ENCODE measurements around the gene COL19A1.
"Not testable (repeated sequence)": the region's sequence is repeated elsewhere in the genome, so short reads cannot be mapped to it uniquely, and the experiment has no call there.

COL19A1 gene

DNA sequence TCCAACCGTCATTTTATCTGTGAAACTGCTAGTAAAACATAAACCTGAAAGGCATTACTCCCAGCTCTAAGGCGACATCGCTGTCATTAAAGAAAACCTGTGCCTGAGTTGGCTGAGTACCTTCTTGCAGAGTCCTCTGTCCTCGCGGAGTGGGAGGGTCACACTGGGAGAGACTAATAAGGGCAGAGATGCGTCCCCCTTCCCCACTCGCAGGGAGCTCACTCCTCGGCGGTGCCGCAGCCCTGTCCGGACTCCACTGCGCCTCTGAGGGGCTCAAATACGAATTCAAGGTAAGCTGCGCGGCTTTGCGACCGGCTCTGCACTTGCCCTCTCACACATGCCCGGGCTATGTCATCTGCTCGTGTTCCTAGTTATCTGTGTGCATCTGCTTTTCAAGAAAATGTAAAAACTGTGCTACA is at the start of gene COL19A1:
Gene COL19A1, plus strand, starts transcription at position 206 of the 419 bp plus-strand sequence. CDS start 13,012 bp downstream, outside the sequence.
- no peak for DNase-seq

DNA sequence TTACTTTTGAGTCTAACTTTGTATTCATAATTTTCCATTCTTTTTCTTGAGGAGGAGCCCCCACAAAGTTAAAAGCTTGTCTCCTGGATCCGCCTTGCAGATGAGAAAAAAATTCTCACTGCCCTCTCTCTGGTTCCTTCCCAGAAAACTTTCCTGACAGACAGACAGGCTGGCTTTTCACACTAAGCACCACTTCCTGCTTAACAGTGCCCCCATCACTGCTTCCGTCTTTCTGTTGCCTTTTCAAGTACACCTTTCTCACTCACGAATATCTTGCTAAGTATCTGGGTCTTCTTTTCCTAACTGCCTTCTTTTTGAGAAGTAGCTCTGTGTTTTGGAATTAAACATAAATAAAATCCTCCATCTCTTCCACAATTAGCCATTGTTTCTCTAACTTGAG is 49.8 kb upstream of the COL19A1 start:
- DNase-seq, result no peak

GRCh38 chr6:69817358-69817757 is 49.0 kb upstream of the COL19A1 start:
- DNase-seq, result no peak

- DNase-seq, result no peak
Observed at GRCh38 chr6:69818223-69818930, 48.0 kb upstream of the COL19A1 start.

- no peak for DNase-seq
Observed at GRCh38 chr6:69819138-69819537, 47.2 kb upstream of the COL19A1 start.

DNA sequence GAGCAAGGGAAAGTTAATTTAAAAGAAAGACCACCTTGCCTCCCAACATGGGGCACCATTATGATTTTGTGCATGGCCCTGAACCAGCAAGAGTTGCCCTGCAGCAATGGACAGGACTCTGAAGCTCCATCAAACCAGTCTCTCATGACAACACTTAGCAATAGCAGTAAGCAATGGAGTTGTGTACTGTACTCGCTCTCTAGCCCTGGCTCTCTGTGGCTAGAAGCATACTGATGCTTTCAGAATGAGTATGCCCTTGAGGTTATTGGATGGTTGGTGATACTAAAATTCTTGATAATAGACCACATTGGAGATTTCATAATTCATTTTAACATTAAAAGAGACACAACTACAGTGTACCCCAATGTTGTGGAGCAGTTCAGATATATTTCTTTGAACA is 46.3 kb upstream of the COL19A1 start:
- no peak for DNase-seq

DNA sequence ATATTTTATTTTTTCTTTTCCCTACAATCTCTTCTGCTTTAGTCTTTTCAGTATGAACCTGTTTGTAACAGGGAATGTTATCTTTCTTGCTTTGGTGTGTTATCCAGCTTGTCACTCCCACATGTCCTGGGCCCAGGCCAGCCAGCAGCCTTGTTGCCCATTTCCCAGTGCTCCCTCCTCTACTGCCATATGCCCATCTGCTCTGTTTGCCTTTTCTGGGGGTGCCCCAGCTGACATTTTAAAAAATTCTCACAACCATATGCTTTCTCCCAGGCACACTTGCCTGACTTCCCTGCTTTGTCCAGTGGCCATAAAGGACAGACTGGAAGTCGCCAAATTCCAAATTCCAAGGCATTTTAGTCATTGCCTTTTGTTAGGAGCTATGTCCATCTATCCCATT is 45.9 kb upstream of the COL19A1 start:
- DNase-seq, result no peak

DNA sequence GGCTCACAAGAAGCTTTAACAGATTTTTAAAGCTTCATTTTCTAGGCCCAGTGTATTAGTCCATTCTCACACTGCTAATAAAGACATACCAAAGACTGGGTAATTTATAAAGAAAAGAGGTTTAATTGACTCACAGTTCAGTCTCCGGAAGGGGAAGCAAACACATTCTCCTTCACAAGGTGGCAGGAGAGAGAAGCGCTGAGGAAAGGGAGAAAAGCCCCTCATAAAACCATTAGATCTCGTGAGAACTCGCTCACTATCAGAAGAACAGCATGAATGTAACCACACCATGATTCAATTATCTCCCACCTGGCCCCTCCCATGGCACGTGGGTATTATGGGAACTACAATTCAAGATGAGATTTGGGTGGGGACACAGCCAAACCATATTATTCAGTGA is 42.0 kb upstream of the COL19A1 start:
- DNase-seq, result not testable (repeated sequence)

- DNase-seq, result no peak
Observed at GRCh38 chr6:69825904-69826303, 40.5 kb upstream of the COL19A1 start.

GRCh38 chr6:69827276-69827893 is 39.0 kb upstream of the COL19A1 start:
- DNase-seq, result no peak

DNA sequence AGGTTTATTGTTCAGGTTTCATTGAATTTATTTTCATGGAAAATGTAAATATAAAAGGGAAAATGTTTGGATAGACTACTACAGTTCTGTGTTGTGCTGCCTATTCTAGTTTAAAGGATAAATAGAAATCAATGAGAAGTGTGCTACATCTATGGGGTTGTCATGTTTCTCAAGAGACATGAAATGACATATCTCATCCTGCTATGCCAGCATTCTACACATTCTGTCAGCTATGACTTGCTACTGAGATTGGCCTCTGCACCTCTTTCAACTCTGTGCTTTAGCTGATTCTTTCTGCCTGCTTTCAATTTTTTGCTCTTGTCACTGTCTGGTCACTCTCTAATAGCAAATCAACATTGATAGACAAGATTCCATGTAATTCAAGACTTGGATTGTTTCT is 33.8 kb upstream of the COL19A1 start:
- no peak for DNase-seq

DNA sequence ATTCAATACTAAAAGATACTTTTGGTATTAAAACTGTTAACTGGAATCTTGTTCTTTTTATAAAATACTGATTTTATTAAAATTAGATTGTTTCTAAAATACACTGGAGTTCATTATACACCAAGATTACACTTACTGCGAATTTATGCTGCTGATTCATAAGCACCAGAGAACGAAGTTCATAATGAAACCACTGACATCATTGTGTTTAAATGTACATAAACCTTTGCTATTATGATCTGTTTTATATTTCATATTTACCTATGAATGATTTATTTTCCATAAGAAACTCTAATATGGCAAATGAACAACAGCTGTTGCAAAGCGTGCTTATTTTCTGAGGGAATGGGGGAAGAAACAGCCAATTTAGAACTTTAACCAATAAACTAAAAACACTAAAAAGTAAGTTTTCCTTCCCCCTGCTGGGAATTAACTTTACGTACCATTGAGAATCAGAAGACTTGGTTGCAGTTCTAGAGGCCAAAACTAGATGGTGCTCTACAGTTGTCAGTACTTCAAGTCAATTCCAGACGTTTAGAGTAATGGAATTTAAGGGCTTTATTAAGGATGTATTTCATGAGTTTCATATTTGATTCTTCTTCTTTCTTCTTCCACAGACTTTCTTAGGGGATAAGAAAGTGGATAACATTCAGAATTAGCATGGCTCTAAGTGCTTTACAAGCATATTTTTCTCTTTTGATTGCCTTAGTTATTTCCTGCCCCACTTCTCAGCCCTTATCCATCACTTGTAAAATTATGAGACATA is 30.8 kb upstream of the COL19A1 start:
- DNase-seq, result peak; percentile 4

GRCh38 chr6:69841862-69842261 is 24.5 kb upstream of the COL19A1 start:
- no peak for DNase-seq

- no peak for DNase-seq
Observed at GRCh38 chr6:69843189-69843588, 23.2 kb upstream of the COL19A1 start.

- no peak for DNase-seq
Observed at GRCh38 chr6:69846312-69846711, 20.0 kb upstream of the COL19A1 start.

GRCh38 chr6:69846770-69847491 is 19.4 kb upstream of the COL19A1 start:
- no peak for DNase-seq

GRCh38 chr6:69847492-69847788 is 18.9 kb upstream of the COL19A1 start:
- DNase-seq, result no peak

- no peak for DNase-seq
Observed at GRCh38 chr6:69848552-69848951, 17.8 kb upstream of the COL19A1 start.

DNA sequence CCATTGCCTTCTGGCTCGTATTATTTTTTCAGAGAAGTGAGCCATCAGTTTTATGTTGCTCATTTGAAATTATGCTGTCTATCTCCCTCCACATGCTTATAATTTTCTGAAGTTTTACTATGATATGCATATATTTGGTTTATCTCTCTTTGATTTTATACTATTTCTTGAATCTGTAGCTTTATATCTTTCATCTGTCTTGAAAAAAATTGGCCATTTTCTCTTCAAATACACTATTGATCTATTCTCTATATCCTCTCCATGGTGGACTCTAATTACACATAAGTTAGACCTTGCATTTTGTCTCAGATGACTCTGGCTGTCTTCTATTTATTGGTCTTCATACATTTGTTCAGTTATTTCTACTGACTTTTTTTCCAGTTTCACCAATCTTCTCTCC is 13.7 kb upstream of the COL19A1 start:
- no peak for DNase-seq

DNA sequence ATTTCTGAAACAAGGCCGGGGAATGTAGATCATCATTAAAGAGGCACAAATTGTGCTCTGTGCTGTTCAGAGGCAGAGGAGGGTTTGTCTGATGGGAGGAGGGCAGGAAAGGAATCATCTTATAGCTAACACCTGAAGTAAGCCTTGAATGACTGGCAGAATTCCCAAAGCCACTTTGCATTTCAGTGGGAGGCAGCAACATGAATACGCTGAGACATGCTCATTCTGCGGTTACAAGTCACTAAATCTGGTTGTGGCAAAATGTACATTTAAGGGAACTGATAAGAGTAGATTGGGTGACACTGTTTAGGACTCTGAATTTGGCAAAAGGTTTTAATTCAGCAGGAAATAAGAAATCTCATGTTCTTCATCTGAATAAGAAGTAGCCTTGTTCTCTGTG is 4.4 kb upstream of the COL19A1 start:
- no peak for DNase-seq

DNA sequence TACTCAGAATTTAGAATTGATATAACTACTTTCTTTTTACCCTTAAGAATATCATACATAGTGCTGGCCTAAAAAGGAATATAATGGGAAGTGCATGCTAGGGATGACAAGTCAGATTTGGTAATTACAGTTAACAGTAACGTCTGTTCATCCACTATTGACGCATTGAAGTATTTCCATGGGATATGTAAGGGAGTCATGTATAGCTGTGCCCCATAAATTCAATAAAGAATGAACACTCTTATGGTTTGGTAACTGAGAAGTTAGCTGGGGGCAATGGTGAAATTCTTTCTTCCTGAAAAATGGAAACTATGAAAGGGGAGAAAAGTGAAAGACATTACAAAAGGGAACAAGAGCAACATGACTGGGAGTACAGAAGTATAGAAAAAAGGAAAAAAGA is 2.6 kb upstream of the COL19A1 start:
- no peak for DNase-seq

- no peak for DNase-seq
Observed at GRCh38 chr6:69865126-69865525, 1.2 kb upstream of the COL19A1 start.

Data from NCI-H146 (cell line).